RWPE1 (cell line): ENCODE measurements around the gene CNIH3.

Experiments used
- CTCF ChIA-PET: fragments of 350-600 bp; sonication (Branson Sonifier 250); formaldehyde crosslinking; extraction: SDS; loops from one replicate; lab custom pipeline; 2021; lab: Yijun Ruan, JAX
- POLR2A ChIA-PET: fragments of 400-600 bp; formaldehyde crosslinking; extraction: SDS; loops from one replicate; lab custom pipeline; 2020; ENCODE audit warnings: antibody characterized with exemption; ENCODE audit not compliant: low non-redundant PET; lab: Yijun Ruan, JAX
- DNase-seq: peaks from one replicate; pipeline ENCODE4 v3.0.0; 2012; ENCODE audit warnings: low spot score
- H3K27ac ChIP-seq: fragments of 450-650 bp; 2 replicates; pipeline ENCODE4 v1.5.1; 2017
- TF ChIP-seq, protein P1 (sequence below): fragments of 450-650 bp; conservative IDR thresholded peaks from 2 replicates; pipeline ENCODE4 v1.5.1; 2017; ENCODE audit warnings: low read depth, mild to moderate bottlenecking

The CNIH3 gene

GRCh38 chr1:224711876-224712275, 95.8 kb downstream of the CNIH3 start:
- ChIA-PET POLR2A (no interaction called here), CTCF (no interaction called here)

DNA sequence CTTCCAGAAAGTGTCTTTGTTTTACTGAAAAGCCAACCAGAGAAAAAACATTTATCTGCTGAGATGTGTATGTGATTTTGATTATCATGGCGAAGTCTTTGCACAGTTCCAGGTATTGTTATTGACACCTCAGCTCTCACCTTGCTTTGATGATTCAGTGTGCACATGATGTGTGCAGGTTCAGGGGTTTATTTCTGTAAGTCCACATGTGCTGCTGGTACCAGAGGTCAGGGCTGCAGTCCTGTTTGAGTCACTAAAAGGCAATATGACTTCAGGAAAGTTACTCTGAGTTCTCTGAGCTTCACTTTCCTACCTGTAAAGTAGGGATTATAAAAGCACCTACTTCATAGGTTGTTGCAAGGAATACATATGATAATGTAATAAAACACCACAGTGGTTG, 97.1 kb downstream of the CNIH3 start:
- CTCF ChIA-PET: no interaction called here
- POLR2A ChIA-PET: no interaction called here
- TF ChIP-seq, protein P1, sequence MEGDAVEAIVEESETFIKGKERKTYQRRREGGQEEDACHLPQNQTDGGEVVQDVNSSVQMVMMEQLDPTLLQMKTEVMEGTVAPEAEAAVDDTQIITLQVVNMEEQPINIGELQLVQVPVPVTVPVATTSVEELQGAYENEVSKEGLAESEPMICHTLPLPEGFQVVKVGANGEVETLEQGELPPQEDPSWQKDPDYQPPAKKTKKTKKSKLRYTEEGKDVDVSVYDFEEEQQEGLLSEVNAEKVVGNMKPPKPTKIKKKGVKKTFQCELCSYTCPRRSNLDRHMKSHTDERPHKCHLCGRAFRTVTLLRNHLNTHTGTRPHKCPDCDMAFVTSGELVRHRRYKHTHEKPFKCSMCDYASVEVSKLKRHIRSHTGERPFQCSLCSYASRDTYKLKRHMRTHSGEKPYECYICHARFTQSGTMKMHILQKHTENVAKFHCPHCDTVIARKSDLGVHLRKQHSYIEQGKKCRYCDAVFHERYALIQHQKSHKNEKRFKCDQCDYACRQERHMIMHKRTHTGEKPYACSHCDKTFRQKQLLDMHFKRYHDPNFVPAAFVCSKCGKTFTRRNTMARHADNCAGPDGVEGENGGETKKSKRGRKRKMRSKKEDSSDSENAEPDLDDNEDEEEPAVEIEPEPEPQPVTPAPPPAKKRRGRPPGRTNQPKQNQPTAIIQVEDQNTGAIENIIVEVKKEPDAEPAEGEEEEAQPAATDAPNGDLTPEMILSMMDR: no peak

More at GRCh38 chr1:224711876-224712275, 95.8 kb downstream of the CNIH3 start:
- TF ChIP-seq, protein P1: no peak
- H3K27ac ChIP-seq: no peak overlapping the region
- no peak for DNase-seq

GRCh38 chr1:224714553-224714952, 98.4 kb downstream of the CNIH3 start:
- TF ChIP-seq, protein P1: no peak
- DNase-seq: no peak
- ChIA-PET CTCF (no interaction called here), POLR2A (no interaction called here)
- no peak overlapping the region for H3K27ac ChIP-seq

More for the DNA sequence above, 97.1 kb downstream of the CNIH3 start:
- no peak overlapping the region for H3K27ac ChIP-seq
- no peak for DNase-seq

DNA sequence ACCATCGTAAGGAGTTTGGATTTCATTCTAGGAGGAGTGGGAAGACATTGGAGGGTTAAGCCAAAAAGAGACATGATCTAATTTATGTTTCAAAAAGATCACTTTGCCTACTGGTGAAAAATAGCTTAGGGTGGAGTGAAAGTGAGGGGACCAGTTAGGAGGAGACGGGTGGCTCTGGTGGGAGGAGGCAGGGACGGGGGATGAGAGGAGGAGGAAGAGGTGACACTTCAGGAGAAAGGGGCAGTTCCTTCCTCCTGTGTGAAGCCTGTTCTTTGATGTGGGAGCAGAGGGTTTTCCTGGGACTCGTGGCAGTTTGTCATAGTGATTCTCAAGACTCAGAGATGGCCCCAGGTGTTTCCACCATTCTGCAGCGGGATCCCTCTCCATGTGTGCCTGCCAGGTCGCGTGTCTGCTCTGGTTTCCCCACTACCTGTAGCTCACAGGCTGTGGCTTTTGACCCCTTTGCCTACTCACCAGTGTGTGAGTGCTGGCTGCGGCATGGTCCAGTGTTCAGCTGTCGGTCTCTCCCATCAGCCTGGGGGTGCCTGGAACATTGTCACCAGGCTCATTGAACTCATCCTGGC, 102.4 kb downstream of the CNIH3 start:
- CTCF ChIA-PET: no interaction called here
- POLR2A ChIA-PET: no interaction called here

GRCh38 chr1:224719716-224720115, 103.6 kb downstream of the CNIH3 start:
- DNase-seq: no peak
- CTCF ChIA-PET: interaction anchor here (0.5 to 0.6 kb wide), 5 partner anchors 12 to 229 kb away, joined by 3 to 7 read pairs (median 4); no protein-coding TSS in a partner anchor
- TF ChIP-seq, protein P1: no peak
- no peak overlapping the region for H3K27ac ChIP-seq
- POLR2A ChIA-PET: no interaction called here

More for the DNA sequence above, 102.4 kb downstream of the CNIH3 start:
- DNase-seq: no peak
- TF ChIP-seq, protein P1: no peak
- no peak overlapping the region for H3K27ac ChIP-seq

GRCh38 chr1:224720216-224720615, 104.1 kb downstream of the CNIH3 start:
- ChIA-PET CTCF (interaction anchor here (0.5 to 0.6 kb wide), 3 partner anchors 76 to 229 kb away, joined by 3 to 5 read pairs (median 4); no protein-coding TSS in a partner anchor), POLR2A (no interaction called here)
- TF ChIP-seq, protein P1: no peak

More at GRCh38 chr1:224720216-224720615, 104.1 kb downstream of the CNIH3 start:
- no peak overlapping the region for H3K27ac ChIP-seq
- DNase-seq: no peak
